Common myeloid progenitor, CD34-positive (primary cell): Measurements from ENCODE around the gene PARP12.

ENCODE experiments used
- CTCF ChIA-PET: fragments of 350-600 bp; sonication (Branson Sonifier 250); formaldehyde crosslinking; loops from one replicate; lab custom pipeline; 2021; ENCODE audit warnings: antibody characterized with exemption; lab: Charles Lee
- POLR2A ChIA-PET: fragments of 350-600 bp; sonication (Branson Sonifier 250); formaldehyde crosslinking; loops from one replicate; lab custom pipeline; 2021; ENCODE audit warnings: antibody characterized with exemption; lab: Charles Lee
- DNase-seq, 3 donors: peaks; one replicate each; pipeline versions ENCODE4 v3.0.0 to v3.0.0-alpha.2; 2013
- H3K27ac ChIP-seq, 2 experiments: 1 replicate in 1 of 2; 2 replicates in 1 of 2; pipeline ENCODE4 v1.7.0; 2013; ENCODE audit warnings: inconsistent platforms in 2 of 2, low read length in 2 of 2, mild to moderate bottlenecking in 2 of 2, low read depth in 1 of 2, moderate library complexity in 1 of 2; ENCODE audit not compliant: severe bottlenecking in 2 of 2, insufficient read depth in 1 of 2, poor library complexity in 1 of 2
- H3K27me3 ChIP-seq, 5 experiments: replicated peaks in 2 of 5; 1 replicate in 3 of 5; 2 replicates in 2 of 5; pipeline versions ENCODE4 v1.6.1 to v1.7.0; 2013; ENCODE audit warnings: low read length in 4 of 5, mild to moderate bottlenecking in 2 of 5, moderate library complexity in 2 of 5, inconsistent platforms in 1 of 5; ENCODE audit not compliant: insufficient read depth in 5 of 5, control insufficient read depth in 4 of 5
- H3K36me3 ChIP-seq, 4 experiments: 1 replicate in 2 of 4; 2 replicates in 2 of 4; pipeline versions ENCODE4 v1.6.1 to v1.7.0; 2013; ENCODE audit warnings: low read length in 3 of 4, control low read depth in 1 of 4, mild to moderate bottlenecking in 1 of 4; ENCODE audit not compliant: control insufficient read depth in 4 of 4, insufficient read depth in 4 of 4
- H3K4me1 ChIP-seq, 4 experiments: 1 replicate in 3 of 4; 2 replicates in 1 of 4; pipeline versions ENCODE4 v1.6.1 to v1.7.1; 2013; ENCODE audit warnings: low read length in 3 of 4, mild to moderate bottlenecking in 3 of 4, control low read depth in 1 of 4, inconsistent platforms in 1 of 4, moderate library complexity in 1 of 4; ENCODE audit not compliant: control insufficient read depth in 4 of 4, insufficient read depth in 4 of 4; ENCODE audit errors: control extremely low read depth in 1 of 4
- H3K4me3 ChIP-seq, 7 experiments: 1 replicate in 4 of 7; 2 replicates in 3 of 7; pipeline versions ENCODE4 v1.5.1 to v1.7.0; 2013; ENCODE audit warnings: mild to moderate bottlenecking in 7 of 7, low read length in 6 of 7, moderate library complexity in 6 of 7, inconsistent platforms in 2 of 7, low read depth in 2 of 7, control low read depth in 1 of 7; ENCODE audit not compliant: insufficient read depth in 4 of 7, control insufficient read depth in 1 of 7; ENCODE audit errors: extremely low read depth in 1 of 7
- H3K9me3 ChIP-seq, 5 experiments: 1 replicate in 4 of 5; 2 replicates in 1 of 5; pipeline versions ENCODE4 v1.6.1 to v1.7.1; 2013; ENCODE audit warnings: low read length in 4 of 5, mild to moderate bottlenecking in 2 of 5, inconsistent platforms in 1 of 5, low read depth in 1 of 5, moderate library complexity in 1 of 5; ENCODE audit not compliant: control insufficient read depth in 4 of 5, insufficient read depth in 2 of 5; ENCODE audit errors: control extremely low read depth in 1 of 5
- WGBS: methylation state at CpG from one replicate; pipeline ENCODE4 v1.1.5; 2013; ENCODE audit not compliant: insufficient coverage; 5-methylcytosine and 5-hydroxymethylcytosine counted together

The PARP12 gene

DNA sequence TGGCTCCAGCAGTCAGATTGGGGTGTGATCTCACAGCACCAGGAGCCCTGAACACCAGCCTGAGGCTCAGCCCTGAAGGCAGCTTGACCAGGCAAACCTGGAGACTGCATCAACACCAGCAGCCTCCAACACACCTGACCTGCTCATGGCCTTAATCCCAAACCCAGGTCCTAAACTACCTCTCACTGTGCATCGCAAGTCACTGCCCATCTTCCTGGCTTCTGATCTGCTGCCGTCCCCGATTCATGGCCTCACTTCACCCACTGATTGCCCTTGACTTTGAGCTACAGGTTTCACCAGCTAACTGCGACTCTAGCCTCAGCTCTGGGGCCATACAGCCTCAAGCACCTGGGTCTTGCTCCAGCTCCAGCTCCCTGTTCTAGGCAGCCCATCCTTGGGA lies 49.1 kb downstream of the PARP12 start:
- 95% methylated on average over 4 of the region's 4 CpGs for WGBS

DNA sequence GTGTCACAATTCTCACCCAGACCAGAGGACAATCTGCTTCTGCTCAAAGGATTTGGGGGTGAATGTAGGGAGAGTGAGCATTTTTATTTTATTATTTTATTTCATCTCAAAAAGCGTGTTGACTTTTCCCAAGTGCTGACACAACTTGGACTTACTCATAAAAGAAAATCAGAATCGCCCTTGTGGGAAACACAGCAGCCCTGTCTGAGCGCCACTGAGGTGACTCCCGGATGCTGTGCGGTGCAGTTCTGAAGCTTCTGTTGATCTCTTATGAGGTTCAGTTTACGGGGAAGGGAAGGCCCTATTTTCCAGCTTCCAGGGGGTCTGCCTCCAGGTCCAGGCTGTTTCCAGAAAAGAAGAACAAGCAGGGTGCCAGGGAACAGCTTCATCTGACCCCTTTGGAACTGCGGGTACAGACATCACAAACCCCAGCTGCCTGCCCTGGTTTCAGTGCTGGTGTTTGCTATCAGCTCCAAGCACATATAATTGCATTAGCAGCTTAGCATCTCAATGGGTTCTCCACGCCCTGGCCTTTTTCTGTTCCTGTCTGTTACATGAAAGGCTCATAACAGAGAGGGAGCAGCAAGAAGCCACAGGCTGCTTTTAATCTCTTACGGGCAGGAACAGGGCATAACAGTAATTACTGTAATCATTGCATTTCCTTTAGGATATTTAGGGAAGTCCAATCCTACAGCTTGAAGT lies 52.4 kb downstream of the PARP12 start:
- no peak for DNase-seq
- ChIA-PET POLR2A (interaction anchor here (0.6 kb wide), 2 partner anchors 365 to 383 kb away, joined by 3 read pairs; no protein-coding TSS in a partner anchor), CTCF (interaction anchor here (0.6 to 1.0 kb wide), 2 partner anchors 8 to 23 kb away, joined by 3 read pairs; no protein-coding TSS in a partner anchor)
- Histone ChIP-seq H3K9me3 (no peaks in the 10 kb centered on the region), H3K27ac (no peak overlapping the region), H3K4me1 (no peaks in the 10 kb centered on the region), H3K36me3 (peaks cover 4 to 40% (median 29%) of the 10 kb centered on the region in 4 experiments), H3K4me3 (no peak overlapping the region), H3K27me3 (no peaks in the 10 kb centered on the region)
- WGBS = 96% methylated on average over 8 of the region's 9 CpGs

More for the DNA sequence above, 49.1 kb downstream of the PARP12 start:
- Histone ChIP-seq H3K27me3 (no peaks in the 10 kb centered on the region), H3K9me3 (no peaks in the 10 kb centered on the region), H3K27ac (no peak overlapping the region), H3K4me1 (no peaks in the 10 kb centered on the region), H3K4me3 (no peak overlapping the region), H3K36me3 (peaks cover 4 to 42% (median 21%) of the 10 kb centered on the region in 4 experiments)
- POLR2A ChIA-PET = no interaction called here
- CTCF ChIA-PET = interaction anchor here (0.5 to 1.9 kb wide), 6 partner anchors 9 to 395 kb away, joined by 3 to 6 read pairs (median 4); no protein-coding TSS in a partner anchor
- DNase-seq = no peak

DNA sequence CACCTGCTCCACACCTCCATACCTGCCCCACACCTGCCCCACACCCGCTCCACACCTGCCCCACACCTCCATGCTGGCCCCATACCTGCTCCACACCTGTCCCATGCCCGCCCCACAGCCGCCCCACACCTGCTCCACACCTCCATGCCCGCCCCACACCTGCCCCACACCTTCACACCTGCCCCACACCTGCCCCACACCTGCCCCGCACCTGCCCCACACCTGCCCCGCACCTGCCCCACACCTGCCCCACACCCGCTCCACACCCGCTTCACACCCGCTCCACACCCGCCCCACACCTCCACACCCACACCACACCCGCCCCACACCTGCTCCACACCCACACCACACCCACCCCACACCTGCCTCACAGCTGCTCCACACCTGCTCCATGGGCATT lies 53.0 kb downstream of the PARP12 start:
- no peaks in the 10 kb centered on the region for H3K27me3 ChIP-seq
- H3K4me3 ChIP-seq = no peak overlapping the region
- no peaks in the 10 kb centered on the region for H3K4me1 ChIP-seq
- 100% methylated on average over 2 of the region's 11 CpGs for WGBS
- H3K9me3 ChIP-seq = no peaks in the 10 kb centered on the region
- POLR2A ChIA-PET = no interaction called here
- CTCF ChIA-PET = interaction anchor here (1.0 kb wide), 1 partner anchor 22 kb away, joined by 3 read pairs; no protein-coding TSS in a partner anchor
- no peak for DNase-seq
- no peak overlapping the region for H3K27ac ChIP-seq
- H3K36me3 ChIP-seq = peaks cover 4 to 40% (median 27%) of the 10 kb centered on the region in 4 experiments

DNA sequence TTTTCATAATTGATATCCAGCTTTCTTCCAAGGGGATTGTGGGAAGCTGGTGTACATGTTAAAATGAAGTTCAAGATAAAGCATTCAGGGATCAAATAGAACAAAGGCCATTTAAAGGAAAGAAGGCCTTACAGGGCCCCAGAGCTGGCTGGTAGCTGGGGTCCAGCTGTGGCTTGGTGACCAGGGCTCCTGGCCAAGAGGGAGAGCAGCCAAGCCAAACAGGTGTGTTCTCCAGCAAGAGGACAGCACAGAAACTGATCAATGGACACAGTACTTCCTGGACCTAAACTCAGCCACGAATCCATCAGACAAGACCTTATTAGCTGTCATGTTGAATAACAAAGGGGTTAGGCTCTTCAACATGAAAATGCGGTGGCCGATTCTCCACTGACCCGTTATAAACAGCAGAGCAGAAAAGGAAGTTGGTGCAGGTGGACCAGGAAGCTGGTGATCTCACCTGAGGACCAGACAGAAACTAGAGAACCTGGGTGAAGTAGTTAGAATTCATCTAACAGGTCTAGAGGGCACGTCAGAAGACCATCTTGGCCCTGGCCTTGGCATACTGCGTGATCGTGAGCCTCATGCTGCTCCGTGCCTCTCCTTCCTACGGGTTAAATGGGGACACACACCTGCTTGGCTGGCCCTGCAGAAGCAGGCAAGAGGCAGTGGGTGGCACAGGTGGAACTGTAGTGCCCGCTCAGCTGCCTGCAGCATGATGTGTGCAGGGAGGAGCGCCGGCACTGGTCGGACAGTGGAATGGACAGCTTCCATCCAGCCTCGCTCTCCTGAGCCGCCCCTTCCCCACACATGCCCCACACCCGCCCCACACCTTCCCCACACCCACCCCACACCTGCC lies 53.8 kb downstream of the PARP12 start:
- WGBS = 96% methylated on average over 13 of the region's 16 CpGs
- POLR2A ChIA-PET = no interaction called here
- Histone ChIP-seq H3K4me1 (no peaks in the 10 kb centered on the region), H3K9me3 (no peaks in the 10 kb centered on the region), H3K27me3 (no peaks in the 10 kb centered on the region), H3K36me3 (peaks cover 4 to 35% (median 26%) of the 10 kb centered on the region in 4 experiments), H3K4me3 (no peak overlapping the region), H3K27ac (no peak overlapping the region)
- DNase-seq = no peak
- CTCF ChIA-PET = interaction anchor here (0.8 to 11.9 kb wide), 2 partner anchors 9 to 388 kb away, joined by 3 to 164 read pairs; no protein-coding TSS in a partner anchor

- WGBS = 97% methylated on average over 10 of the region's 11 CpGs
- DNase-seq = no peak
- peaks cover 3 to 25% (median 19%) of the 10 kb centered on the region in 4 experiments for H3K36me3 ChIP-seq
- POLR2A ChIA-PET = no interaction called here
- no peaks in the 10 kb centered on the region for H3K9me3 ChIP-seq
- H3K27ac ChIP-seq = no peak overlapping the region
- no peak overlapping the region for H3K4me3 ChIP-seq
- CTCF ChIA-PET = interaction anchor here (0.6 to 11.9 kb wide), 10 partner anchors 9 to 417 kb away, joined by 3 to 164 read pairs (median 3); no protein-coding TSS in a partner anchor
- H3K4me1 ChIP-seq = no peaks in the 10 kb centered on the region
- H3K27me3 ChIP-seq = no peaks in the 10 kb centered on the region
Observed at GRCh38 chr7:140007051-140007690, 55.6 kb downstream of the PARP12 start.

DNA sequence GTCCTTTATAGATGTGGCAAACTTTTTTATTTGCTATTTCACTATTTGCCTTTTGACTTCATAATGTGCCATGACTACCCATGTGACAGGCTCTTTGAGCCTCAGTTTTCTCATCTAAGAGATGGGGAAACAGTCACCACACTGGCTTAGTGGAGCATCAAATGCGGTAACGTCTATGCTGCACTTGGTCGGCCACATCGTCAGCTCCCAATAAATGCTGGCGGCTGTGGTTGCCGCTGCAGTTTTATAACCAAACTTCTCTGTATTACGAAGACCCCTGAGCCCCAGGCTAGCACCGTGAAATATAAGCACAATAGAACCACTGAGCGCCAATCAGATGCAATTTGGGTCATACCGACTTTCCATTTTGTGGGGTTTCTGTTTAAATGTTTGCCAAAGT lies 56.2 kb downstream of the PARP12 start:
- POLR2A ChIA-PET = no interaction called here

More for the DNA sequence above, 56.2 kb downstream of the PARP12 start:
- Histone ChIP-seq H3K36me3 (peaks cover 3 to 21% (median 18%) of the 10 kb centered on the region in 4 experiments), H3K27ac (no peak overlapping the region), H3K4me3 (no peak overlapping the region), H3K4me1 (no peaks in the 10 kb centered on the region), H3K27me3 (no peaks in the 10 kb centered on the region), H3K9me3 (no peaks in the 10 kb centered on the region)
- DNase-seq = no peak
- CTCF ChIA-PET = interaction anchor here (1.0 to 11.9 kb wide), 12 partner anchors 9 to 418 kb away, joined by 3 to 164 read pairs (median 4); no protein-coding TSS in a partner anchor
- over 99% methylated on average over 10 of the region's 10 CpGs for WGBS
